T-cell (primary cell): Measurements from ENCODE around the gene CTNNA3. TPM values are rescaled to one million over a fixed set of nuclear protein-coding genes. Genes with fewer than 3 reads are reported as not detected.

Source experiments
- ATAC-seq, 4 experiments: fragments of 200-7000 bp in 3 of 4; fragments of 150-1000 bp in 1 of 4; cut with Tn5 transposase; replicated peaks in 1 of 4; 1 replicate in 3 of 4; 2 replicates in 1 of 4; pipeline ENCODE4 v1.10.0; 2021; ENCODE audit warnings: moderate library complexity in 3 of 4, mild to moderate bottlenecking in 2 of 4, moderate number of reproducible peaks in 1 of 4
- CTCF ChIA-PET, 2 donors: fragments of 300-600 bp; sonication (Branson Sonifier 250); formaldehyde crosslinking; loops; one replicate each; lab custom pipeline; 2022; ENCODE audit warnings: antibody characterized with exemption in 2 of 2; lab: Charles Lee
- POLR2A ChIA-PET, 2 donors: fragments of 300-600 bp; sonication (Branson Sonifier 250); formaldehyde crosslinking; loops; one replicate each; lab custom pipeline; 2022; ENCODE audit warnings: antibody characterized with exemption in 2 of 2; lab: Charles Lee
- DNase-seq, 35 experiments: peaks; one replicate each; pipeline versions ENCODE4 v3.0.0 to v3.0.0-alpha.2; 2013 to 2023
- H3K27ac ChIP-seq: one replicate; pipeline ENCODE4 v1.5.1; 2013; ENCODE audit warnings: low read length
- H3K27me3 ChIP-seq, 2 experiments: replicated peaks in 1 of 2; 1 replicate in 1 of 2; 2 replicates in 1 of 2; pipeline versions ENCODE4 v1.6.1 to v1.7.0; 2013; ENCODE audit warnings: low read length in 1 of 2, mixed read lengths in 1 of 2; ENCODE audit not compliant: control insufficient read depth in 2 of 2, insufficient read depth in 2 of 2; ENCODE audit errors: extremely low read depth in 1 of 2
- H3K36me3 ChIP-seq, 2 donors: 1 replicate in 1 of 2; 2 replicates in 1 of 2; pipeline versions ENCODE4 v1.6.1 to v1.7.0; 2013; ENCODE audit warnings: low read length in 1 of 2; ENCODE audit not compliant: control insufficient read depth in 2 of 2, insufficient read depth in 1 of 2; ENCODE audit errors: extremely low read depth in 1 of 2
- H3K4me1 ChIP-seq, 2 experiments: 1 replicate in 1 of 2; 2 replicates in 1 of 2; pipeline versions ENCODE4 v1.6.1 to v1.7.0; 2013; ENCODE audit warnings: low read length in 2 of 2, mixed read lengths in 1 of 2; ENCODE audit not compliant: insufficient read depth in 2 of 2, control insufficient read depth in 1 of 2; ENCODE audit errors: extremely low read depth in 1 of 2
- H3K4me3 ChIP-seq, 2 donors: 1 replicate in 1 of 2; 2 replicates in 1 of 2; pipeline versions ENCODE4 v1.5.1 to v1.7.0; 2013; ENCODE audit warnings: mild to moderate bottlenecking in 2 of 2, low read length in 1 of 2, moderate library complexity in 1 of 2; ENCODE audit not compliant: control insufficient read depth in 1 of 2; ENCODE audit errors: extremely low read depth in 1 of 2
- H3K9me3 ChIP-seq: 2 replicates; pipeline ENCODE4 v1.7.0; 2013
- H3K27ac Mint-ChIP-seq, 2 donors: one replicate each; pipeline ENCODE4 v1.8.0; 2020 to 2021; ENCODE audit warnings: mild to moderate bottlenecking in 2 of 2, mixed read lengths in 2 of 2
- H3K27me3 Mint-ChIP-seq, 2 donors: one replicate each; pipeline ENCODE4 v1.8.0; 2021 to 2022; ENCODE audit warnings: mixed read lengths in 2 of 2
- H3K36me3 Mint-ChIP-seq: one replicate; pipeline ENCODE4 v1.8.0; 2021; ENCODE audit warnings: mixed read lengths
- H3K4me1 Mint-ChIP-seq, 3 donors: one replicate each; pipeline ENCODE4 v1.8.0; 2020 to 2022; ENCODE audit warnings: mixed read lengths in 3 of 3, mild to moderate bottlenecking in 1 of 3
- H3K4me3 Mint-ChIP-seq, 3 donors: one replicate each; pipeline ENCODE4 v1.8.0; 2020 to 2022; ENCODE audit warnings: mild to moderate bottlenecking in 3 of 3, mixed read lengths in 3 of 3, moderate library complexity in 3 of 3
- H3K9me3 Mint-ChIP-seq, 3 donors: one replicate each; pipeline ENCODE4 v1.8.0; 2020 to 2022; ENCODE audit warnings: mixed read lengths in 3 of 3
- WGBS: methylation state at CpG from one replicate; pipeline ENCODE4 v1.1.5; 2013; ENCODE audit warnings: missing lambda C conversion rate; ENCODE audit not compliant: insufficient coverage; 5-methylcytosine and 5-hydroxymethylcytosine counted together
- total RNA-seq, 35 experiments: library from RNA in 6 of 35; stranded (reverse) in 6 of 35; fragments of 120-200 nt in 1 of 35; gene quantifications; one replicate each; pipeline versions ENCODE4 v1.2.1 to v1.2.4 and lab custom pipeline; 2013 to 2026

The CTNNA3 gene
- total RNA-seq, 5 donors from 2014 or later (not counting 1 experiment from before 2014, with no cell fraction given), result 0.88 TPM; not detected in 4

- WGBS, result 44% methylated on average over 2 of the region's 3 CpGs
Observed at GRCh38 chr10:66649626-66650025, 1046.4 kb downstream of the CTNNA3 start.

GRCh38 chr10:66642217-66642616, 1053.8 kb downstream of the CTNNA3 start:
- ChIA-PET CTCF (no interaction called here), POLR2A (interaction anchor here in 1 of 2 donors (0.6 kb wide), 1 partner anchor 22 kb away, joined by 4 read pairs; no protein-coding TSS in a partner anchor)
- Mint-ChIP-seq H3K27me3 (no peaks in the 10 kb centered on the region), H3K4me1 (no peaks in the 10 kb centered on the region), H3K36me3 (no peaks in the 10 kb centered on the region), H3K4me3 (no peak overlapping the region), H3K9me3 (peaks cover 5 to 7% (median 5%) of the 10 kb centered on the region in 3 donors), H3K27ac (no peak overlapping the region)
- Histone ChIP-seq H3K27ac (no peak overlapping the region), H3K27me3 (no peaks in the 10 kb centered on the region), H3K9me3 (no peaks in the 10 kb centered on the region), H3K4me3 (no peak overlapping the region), H3K36me3 (no peaks in the 10 kb centered on the region), H3K4me1 (no peaks in the 10 kb centered on the region)
- ATAC-seq, result no peak
- no CpG with 5 or more reads among the region's 1 CpG for WGBS
- no peak for DNase-seq

More at GRCh38 chr10:66649626-66650025, 1046.4 kb downstream of the CTNNA3 start:
- H3K9me3 ChIP-seq, result no peaks in the 10 kb centered on the region
- no peak for DNase-seq
- no peaks in the 10 kb centered on the region for H3K27me3 ChIP-seq
- Mint-ChIP-seq H3K4me3 (no peak overlapping the region), H3K4me1 (no peaks in the 10 kb centered on the region), H3K27ac (no peak overlapping the region), H3K36me3 (no peaks in the 10 kb centered on the region), H3K27me3 (no peaks in the 10 kb centered on the region), H3K9me3 (peaks cover 0 to 6% (median 5%) of the 10 kb centered on the region in 3 donors)
- no peak overlapping the region for H3K4me3 ChIP-seq
- H3K36me3 ChIP-seq, result no peaks in the 10 kb centered on the region
- POLR2A ChIA-PET, result interaction anchor here in 1 of 2 donors (0.7 kb wide), 1 partner anchor 59 kb away, joined by 3 read pairs; no protein-coding TSS in a partner anchor
- no peak overlapping the region for H3K27ac ChIP-seq
- CTCF ChIA-PET, result no interaction called here
- no peak for ATAC-seq
- no peaks in the 10 kb centered on the region for H3K4me1 ChIP-seq

GRCh38 chr10:66639371-66639770, 1056.6 kb downstream of the CTNNA3 start:
- Histone ChIP-seq H3K4me3 (no peak overlapping the region), H3K9me3 (no peaks in the 10 kb centered on the region), H3K27me3 (no peaks in the 10 kb centered on the region), H3K36me3 (no peaks in the 10 kb centered on the region), H3K4me1 (no peaks in the 10 kb centered on the region), H3K27ac (no peak overlapping the region)
- Mint-ChIP-seq H3K4me1 (no peaks in the 10 kb centered on the region), H3K9me3 (peaks cover 0 to 5% (median 4%) of the 10 kb centered on the region in 3 donors), H3K36me3 (no peaks in the 10 kb centered on the region), H3K27me3 (no peaks in the 10 kb centered on the region), H3K4me3 (no peak overlapping the region), H3K27ac (no peak overlapping the region)
- POLR2A ChIA-PET, result no interaction called here
- WGBS, result no CpG with 5 or more reads among the region's 1 CpG
- ATAC-seq (no peak), DNase-seq (no peak)
- CTCF ChIA-PET, result no interaction called here

- ATAC-seq (no peak), DNase-seq (no peak)
- CTCF ChIA-PET, result no interaction called here
- H3K27me3 ChIP-seq, result no peaks in the 10 kb centered on the region
- Mint-ChIP-seq H3K4me3 (no peak overlapping the region), H3K27ac (no peak overlapping the region), H3K9me3 (peaks cover 0 to 5% (median 4%) of the 10 kb centered on the region in 3 donors), H3K27me3 (no peaks in the 10 kb centered on the region), H3K36me3 (no peaks in the 10 kb centered on the region), H3K4me1 (no peaks in the 10 kb centered on the region)
- WGBS, result 59% methylated on average over 3 of the region's 3 CpGs
- POLR2A ChIA-PET, result no interaction called here
- no peak overlapping the region for H3K4me3 ChIP-seq
- no peaks in the 10 kb centered on the region for H3K9me3 ChIP-seq
- H3K36me3 ChIP-seq, result no peaks in the 10 kb centered on the region
- no peaks in the 10 kb centered on the region for H3K4me1 ChIP-seq
- H3K27ac ChIP-seq, result no peak overlapping the region
Observed at GRCh38 chr10:66637273-66638036, 1058.5 kb downstream of the CTNNA3 start.

DNA sequence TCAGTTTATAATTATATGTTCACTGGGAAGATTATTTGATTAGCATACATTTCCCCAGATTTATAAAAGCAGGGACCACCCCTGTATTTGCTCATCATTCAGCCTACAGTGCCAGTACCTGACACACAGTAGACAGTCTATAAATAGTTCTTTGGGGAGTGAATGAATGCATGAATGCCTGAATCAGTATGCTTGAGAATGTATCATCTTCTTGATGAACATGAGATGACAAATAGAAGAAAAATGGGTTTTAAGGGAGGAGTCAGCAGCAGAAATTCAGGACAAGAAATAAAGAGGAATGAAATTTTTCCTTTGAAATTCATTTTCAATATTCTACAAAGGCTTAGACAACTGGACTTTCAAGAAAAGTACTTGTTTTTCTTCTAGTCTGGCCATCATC, 1066.0 kb downstream of the CTNNA3 start:
- no peaks in the 10 kb centered on the region for H3K36me3 Mint-ChIP-seq
- Histone ChIP-seq H3K4me1 (no peaks in the 10 kb centered on the region), H3K36me3 (no peaks in the 10 kb centered on the region), H3K27me3 (no peaks in the 10 kb centered on the region), H3K27ac (no peak overlapping the region), H3K4me3 (no peak overlapping the region), H3K9me3 (no peaks in the 10 kb centered on the region)
- H3K27ac Mint-ChIP-seq, result no peak overlapping the region
- H3K9me3 Mint-ChIP-seq, result peaks cover 3 to 15% (median 11%) of the 10 kb centered on the region in 3 donors
- H3K27me3 Mint-ChIP-seq, result no peaks in the 10 kb centered on the region
- no peaks in the 10 kb centered on the region for H3K4me1 Mint-ChIP-seq
- POLR2A ChIA-PET, result no interaction called here
- no peak for ATAC-seq
- DNase-seq, result no peak
- CTCF ChIA-PET, result no interaction called here
- H3K4me3 Mint-ChIP-seq, result no peak overlapping the region

GRCh38 chr10:66627156-66627555, 1068.8 kb downstream of the CTNNA3 start:
- DNase-seq (no peak), ATAC-seq (no peak)
- Mint-ChIP-seq H3K4me1 (no peaks in the 10 kb centered on the region), H3K36me3 (no peaks in the 10 kb centered on the region), H3K4me3 (no peak overlapping the region), H3K27ac (no peak overlapping the region), H3K9me3 (peaks cover 3 to 21% (median 11%) of the 10 kb centered on the region in 3 donors), H3K27me3 (no peaks in the 10 kb centered on the region)
- POLR2A ChIA-PET, result no interaction called here
- Histone ChIP-seq H3K4me3 (no peak overlapping the region), H3K9me3 (no peaks in the 10 kb centered on the region), H3K4me1 (no peaks in the 10 kb centered on the region), H3K27me3 (no peaks in the 10 kb centered on the region), H3K27ac (no peak overlapping the region), H3K36me3 (no peaks in the 10 kb centered on the region)
- WGBS, result no CpG with 5 or more reads among the region's 4 CpGs
- CTCF ChIA-PET, result no interaction called here
